HG03175 (cell line): Measurements from ENCODE around the gene EPHA7.

ENCODE experiments used
- ATAC-seq: cut with Tn5 transposase; IDR thresholded peaks from one replicate; pipeline ENCODE4 v1.9.1; 2021; ENCODE audit warnings: mild to moderate bottlenecking, moderate library complexity; ENCODE audit not compliant: unreplicated experiment

The EPHA7 gene

GRCh38 chr6:93393554-93394074, 25.7 kb downstream of the EPHA7 start:
- ATAC-seq = no peak

GRCh38 chr6:93392797-93393196, 26.6 kb downstream of the EPHA7 start:
- ATAC-seq = no peak

GRCh38 chr6:93391965-93392364, 27.4 kb downstream of the EPHA7 start:
- no peak for ATAC-seq

GRCh38 chr6:93389192-93389591, 30.2 kb downstream of the EPHA7 start:
- ATAC-seq = no peak

GRCh38 chr6:93388070-93388469, 31.3 kb downstream of the EPHA7 start:
- no peak for ATAC-seq

- ATAC-seq = no peak
These were observed 43.3 kb downstream of the EPHA7 start for GRCh38 chr6:93376026-93376540.

- no peak for ATAC-seq
These were observed 45.9 kb downstream of the EPHA7 start for GRCh38 chr6:93373445-93373844.

GRCh38 chr6:93371756-93372155, 47.6 kb downstream of the EPHA7 start:
- ATAC-seq = no peak

- ATAC-seq = no peak
These were observed 49.7 kb downstream of the EPHA7 start for GRCh38 chr6:93369586-93370134.

GRCh38 chr6:93366506-93366905, 52.9 kb downstream of the EPHA7 start:
- no peak for ATAC-seq

- no peak for ATAC-seq
These were observed 53.9 kb downstream of the EPHA7 start for GRCh38 chr6:93365445-93365844.

GRCh38 chr6:93358435-93358834, 60.9 kb downstream of the EPHA7 start:
- no peak for ATAC-seq

- ATAC-seq = no peak
These were observed 66.8 kb downstream of the EPHA7 start for GRCh38 chr6:93352604-93353003.

GRCh38 chr6:93351222-93351621, 68.1 kb downstream of the EPHA7 start:
- ATAC-seq = no peak

- no peak for ATAC-seq
These were observed 68.6 kb downstream of the EPHA7 start for GRCh38 chr6:93350774-93351173.

- no peak for ATAC-seq
These were observed 75.0 kb downstream of the EPHA7 start for GRCh38 chr6:93344333-93344835.

- ATAC-seq = no peak
These were observed 75.9 kb downstream of the EPHA7 start for GRCh38 chr6:93343476-93343875.

GRCh38 chr6:93341900-93342613, 77.3 kb downstream of the EPHA7 start:
- no peak for ATAC-seq

GRCh38 chr6:93337772-93338394, 81.5 kb downstream of the EPHA7 start:
- no peak for ATAC-seq

GRCh38 chr6:93337014-93337413, 82.3 kb downstream of the EPHA7 start:
- ATAC-seq = no peak

- ATAC-seq = no peak
These were observed 89.9 kb downstream of the EPHA7 start for GRCh38 chr6:93329301-93330000.
